OCI-LY3 (cell line): ENCODE measurements around the gene CARD11.

Source experiments
- H2AFZ ChIP-seq: fragments of 200-600, 300-600 bp; shearing (Covaris generic); 2 replicates; pipeline ENCODE4 v1.6.0; 2014; ENCODE audit warnings: antibody characterized with exemption, low read depth, low read length
- H3K27ac ChIP-seq: fragments of 200-600, 300-600 bp; sonication (generic); 2 replicates; pipeline ENCODE4 v1.5.1; 2014; ENCODE audit warnings: mild to moderate bottlenecking, low read length, moderate library complexity, mixed read lengths
- H3K27me3 ChIP-seq: fragments of 200-600, 300-600 bp; sonication (generic); 2 replicates; pipeline ENCODE4 v1.6.1; 2014; ENCODE audit warnings: low read depth, low read length, mixed read lengths
- H3K36me3 ChIP-seq: fragments of 200-600, 300-600 bp; sonication (generic); replicated peaks from 2 replicates; pipeline ENCODE3; 2014; ENCODE audit warnings: low read depth, low read length, mixed read lengths
- H3K4me1 ChIP-seq: fragments of 300-600, 200-600 bp; sonication (generic); 2 replicates; pipeline ENCODE4 v1.6.1; 2014; ENCODE audit warnings: low read length, mixed read lengths
- H3K4me2 ChIP-seq: fragments of 200-600, 300-600 bp; sonication (generic); 2 replicates; pipeline ENCODE4 v1.6.1; 2014; ENCODE audit warnings: low read length, mixed read lengths
- H3K4me3 ChIP-seq: fragments of 300-600, 200-600 bp; sonication (generic); 2 replicates; pipeline ENCODE4 v1.5.1; 2014; ENCODE audit warnings: antibody characterized with exemption, mild to moderate bottlenecking, low read length, moderate library complexity
- H3K79me2 ChIP-seq: fragments of 300-600, 200-600 bp; shearing (Covaris generic); 2 replicates; pipeline ENCODE4 v1.6.1; 2014; ENCODE audit warnings: mild to moderate bottlenecking, low read length, mixed read lengths
- H3K9ac ChIP-seq: fragments of 300-600, 200-600 bp; shearing (Covaris generic); 2 replicates; pipeline ENCODE4 v1.6.0; 2014; ENCODE audit warnings: mild to moderate bottlenecking, low read length, moderate library complexity
- H3K9me3 ChIP-seq: fragments of 200-600, 300-600 bp; shearing (Covaris generic); 2 replicates; pipeline ENCODE4 v1.6.1; 2014; ENCODE audit warnings: low read length, mixed read lengths; ENCODE audit not compliant: insufficient read depth
- H4K20me1 ChIP-seq: fragments of 200-600, 300-600 bp; sonication (generic); 2 replicates; pipeline ENCODE4 v1.6.1; 2016; ENCODE audit warnings: low read length, mixed read lengths; ENCODE audit not compliant: insufficient read depth
- EZH2phosphoT487 ChIP-seq: fragments of 200-600 bp; shearing (Covaris generic); IDR thresholded peaks from 2 replicates; pipeline ENCODE4 v1.6.1; 2018; ENCODE audit warnings: antibody characterized with exemption, mixed run types, low read depth
- TF ChIP-seq, protein P1 (sequence below): fragments of 200-600, 300-600 bp; sonication (generic); IDR thresholded peaks from 2 replicates; pipeline ENCODE4 v1.5.1; 2014; ENCODE audit warnings: antibody characterized with exemption, low read length, low read depth

CARD11 gene

DNA sequence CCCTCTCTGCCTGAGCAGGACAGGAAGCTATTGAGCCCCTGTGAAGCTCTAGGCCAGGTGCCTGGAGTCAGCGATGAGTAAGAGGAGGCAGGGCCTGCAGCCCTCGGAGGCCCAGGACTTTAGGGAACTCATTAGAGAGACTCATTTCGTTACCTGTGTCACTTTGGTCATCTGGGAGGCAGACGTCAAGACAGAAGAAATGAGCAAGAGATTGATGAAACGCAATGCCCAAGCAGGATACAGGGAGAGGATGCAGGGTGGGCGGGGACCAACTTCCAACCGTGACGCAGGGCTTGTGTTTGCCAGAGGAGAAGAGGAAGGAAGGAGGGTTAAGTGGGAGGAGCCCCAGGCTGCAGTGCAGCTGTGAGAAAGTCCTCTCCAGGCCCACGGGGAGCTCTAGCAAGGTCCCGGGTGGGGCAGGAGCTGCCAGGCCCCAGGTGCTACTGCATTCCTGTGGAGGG lies 173.2 kb downstream of the CARD11 start:
- Histone ChIP-seq H3K27ac (no peak overlapping the region), H4K20me1 (no peaks in the 10 kb centered on the region), H3K27me3 (no peaks in the 10 kb centered on the region), H3K4me2 (peak overlapping the region; percentile 61), H3K79me2 (no peaks in the 10 kb centered on the region), H3K9me3 (no peaks in the 10 kb centered on the region), H3K4me1 (peaks cover 8% of the 10 kb centered on the region), H3K4me3 (peak overlapping the region; percentile 59), H3K9ac (no peak overlapping the region), H2AFZ (peak overlapping the region; percentile 65; the same call in 1 of the 2 replicates), H3K36me3 (no peaks in the 10 kb centered on the region)
- TF ChIP-seq, protein P1, sequence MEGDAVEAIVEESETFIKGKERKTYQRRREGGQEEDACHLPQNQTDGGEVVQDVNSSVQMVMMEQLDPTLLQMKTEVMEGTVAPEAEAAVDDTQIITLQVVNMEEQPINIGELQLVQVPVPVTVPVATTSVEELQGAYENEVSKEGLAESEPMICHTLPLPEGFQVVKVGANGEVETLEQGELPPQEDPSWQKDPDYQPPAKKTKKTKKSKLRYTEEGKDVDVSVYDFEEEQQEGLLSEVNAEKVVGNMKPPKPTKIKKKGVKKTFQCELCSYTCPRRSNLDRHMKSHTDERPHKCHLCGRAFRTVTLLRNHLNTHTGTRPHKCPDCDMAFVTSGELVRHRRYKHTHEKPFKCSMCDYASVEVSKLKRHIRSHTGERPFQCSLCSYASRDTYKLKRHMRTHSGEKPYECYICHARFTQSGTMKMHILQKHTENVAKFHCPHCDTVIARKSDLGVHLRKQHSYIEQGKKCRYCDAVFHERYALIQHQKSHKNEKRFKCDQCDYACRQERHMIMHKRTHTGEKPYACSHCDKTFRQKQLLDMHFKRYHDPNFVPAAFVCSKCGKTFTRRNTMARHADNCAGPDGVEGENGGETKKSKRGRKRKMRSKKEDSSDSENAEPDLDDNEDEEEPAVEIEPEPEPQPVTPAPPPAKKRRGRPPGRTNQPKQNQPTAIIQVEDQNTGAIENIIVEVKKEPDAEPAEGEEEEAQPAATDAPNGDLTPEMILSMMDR = no peak
- no peak for TF ChIP-seq EZH2phosphoT487

DNA sequence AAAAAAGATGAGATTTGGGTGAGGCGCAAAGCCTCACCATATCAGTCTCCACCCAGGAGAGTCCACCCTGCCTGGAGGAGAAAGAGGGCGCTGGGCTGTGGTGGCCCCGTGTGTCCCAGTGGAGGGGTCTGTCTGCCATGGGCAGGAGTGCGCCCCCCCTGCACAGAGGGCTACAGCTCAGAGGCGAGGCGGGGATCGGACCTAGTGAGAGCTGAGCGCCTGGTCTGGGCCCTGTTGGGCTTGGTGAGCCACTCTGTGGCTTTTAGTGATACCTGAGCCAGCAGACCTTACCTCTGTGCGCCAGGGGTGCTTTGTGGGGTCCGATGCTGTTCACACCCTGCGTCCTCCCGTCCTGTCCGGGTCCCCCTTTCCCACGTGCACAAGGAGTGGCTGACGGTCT lies 173.7 kb downstream of the CARD11 start:
- H3K4me1 ChIP-seq = peaks cover 10% of the 10 kb centered on the region
- no peak overlapping the region for H3K27ac ChIP-seq
- 0 out of 2 replicates have a peak overlapping the region, but pooled peaks have one; percentile 59 for H3K4me3 ChIP-seq
- H3K36me3 ChIP-seq = no peaks in the 10 kb centered on the region
- H3K79me2 ChIP-seq = no peaks in the 10 kb centered on the region
- H4K20me1 ChIP-seq = no peaks in the 10 kb centered on the region
- TF ChIP-seq, protein P1 = no peak
- no peak for TF ChIP-seq EZH2phosphoT487
- peak overlapping the region; percentile 61 for H3K4me2 ChIP-seq
- H3K9me3 ChIP-seq = no peaks in the 10 kb centered on the region
- no peak overlapping the region for H2AFZ ChIP-seq
- no peak overlapping the region for H3K9ac ChIP-seq
- no peaks in the 10 kb centered on the region for H3K27me3 ChIP-seq

DNA sequence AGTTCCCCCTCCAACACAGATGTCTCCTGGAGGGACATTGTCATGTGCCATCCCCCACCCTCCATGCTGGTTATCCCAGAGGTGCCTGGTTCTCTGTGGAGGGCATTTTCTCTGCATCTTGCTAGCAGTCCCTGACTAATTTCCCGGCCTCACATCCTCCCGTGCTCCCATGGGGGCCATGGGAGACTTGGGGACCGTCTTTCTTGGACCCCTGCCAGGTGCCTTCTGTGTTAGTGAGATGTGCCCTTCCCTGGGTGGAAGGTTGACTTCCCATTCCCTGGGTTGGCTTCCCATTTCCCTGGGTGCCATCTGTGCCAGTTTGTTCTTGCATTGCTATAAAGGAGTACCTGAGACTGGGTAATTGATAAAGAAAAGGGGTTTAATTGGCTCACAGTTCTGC lies 177.1 kb downstream of the CARD11 start:
- Histone ChIP-seq H3K9ac (no peak overlapping the region), H4K20me1 (no peaks in the 10 kb centered on the region), H3K79me2 (no peaks in the 10 kb centered on the region), H3K27me3 (no peaks in the 10 kb centered on the region), H3K4me1 (peaks cover 30% of the 10 kb centered on the region), H3K4me2 (no peak overlapping the region), H2AFZ (no peak overlapping the region), H3K4me3 (no peak overlapping the region), H3K27ac (no peak overlapping the region), H3K9me3 (no peaks in the 10 kb centered on the region), H3K36me3 (no peaks in the 10 kb centered on the region)
- TF ChIP-seq EZH2phosphoT487 = no peak
- TF ChIP-seq, protein P1 = no peak

DNA sequence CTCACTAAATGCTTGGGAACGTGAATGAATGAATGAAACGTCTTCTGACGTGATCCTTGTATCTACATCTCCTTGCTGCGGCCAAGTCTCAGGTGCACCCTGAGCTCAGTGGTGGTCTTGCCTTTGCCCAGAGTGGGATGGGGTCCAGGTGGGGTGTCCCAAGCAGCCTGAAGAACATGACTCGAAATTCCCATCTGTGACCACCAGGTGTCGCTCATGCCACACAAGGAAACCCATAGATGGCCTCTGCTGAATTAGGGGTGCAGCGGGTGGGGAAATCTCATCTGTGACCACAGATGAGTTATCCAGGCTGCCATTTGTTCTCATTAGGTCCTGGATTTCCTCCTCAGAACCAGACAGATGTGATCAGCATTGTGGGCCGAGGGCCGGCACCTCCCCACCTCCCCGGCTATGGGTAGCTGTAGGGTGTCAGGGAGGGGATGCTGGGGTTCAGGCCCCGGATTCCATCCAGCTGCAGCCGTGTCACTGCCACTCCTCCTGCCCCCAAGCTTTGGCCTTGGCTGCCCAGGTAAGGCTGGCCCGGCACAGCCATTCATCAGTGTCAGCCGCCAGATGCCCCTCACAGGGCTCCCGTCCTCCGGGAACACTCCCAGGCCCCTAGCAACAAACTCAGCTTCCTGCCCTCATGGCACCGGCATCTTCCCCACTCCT lies 178.5 kb downstream of the CARD11 start:
- H3K4me2 ChIP-seq = peak overlapping the region; percentile 89
- H3K4me1 ChIP-seq = peaks cover 28% of the 10 kb centered on the region
- no peak overlapping the region for H3K4me3 ChIP-seq
- no peaks in the 10 kb centered on the region for H3K79me2 ChIP-seq
- no peak overlapping the region for H2AFZ ChIP-seq
- H3K9me3 ChIP-seq = no peaks in the 10 kb centered on the region
- H3K27me3 ChIP-seq = no peaks in the 10 kb centered on the region
- H4K20me1 ChIP-seq = no peaks in the 10 kb centered on the region
- H3K36me3 ChIP-seq = no peaks in the 10 kb centered on the region
- no peak overlapping the region for H3K9ac ChIP-seq
- no peak overlapping the region for H3K27ac ChIP-seq
- TF ChIP-seq EZH2phosphoT487 = no peak
- TF ChIP-seq, protein P1 = peak; percentile 86
